GM12878 (cell line): ENCODE results near the gene LONP1. TPM values are rescaled to one million over a fixed set of nuclear protein-coding genes. Genes with fewer than 3 reads are reported as not detected.

Experiments
- ATAC-seq: fragments of 200-7000 bp; cut with Tn5 transposase; 3 replicates; pipeline ENCODE4 v1.9.1; 2020; ENCODE audit warnings: mild to moderate bottlenecking, moderate library complexity
- BruUV-seq: library from RNA; stranded (reverse); fragments of 400-500 nt; replicated peaks from 2 replicates; lab custom pipeline; 2021; lab: Mats Ljungman, UMichigan
- CTCF ChIA-PET: fragments of 300-600 bp; sonication (Branson Sonifier 250); formaldehyde crosslinking; extraction: SDS; loops from one replicate; lab custom pipeline; 2021; ENCODE audit warnings: inconsistent platforms; lab: Yijun Ruan, JAX
- POLR2A ChIA-PET: fragments of 350-600 bp; formaldehyde crosslinking; extraction: SDS; loops from one replicate; lab custom pipeline; 2021; ENCODE audit warnings: inconsistent platforms; lab: Charles Lee
- RAD21 ChIA-PET: fragments of 300-600 bp; sonication (Branson Sonifier 250); formaldehyde crosslinking; loops from one replicate; lab custom pipeline; 2023; ENCODE audit warnings: antibody characterized with exemption; ENCODE audit not compliant: unreplicated experiment; lab: Charles Lee
- SMC1A ChIA-PET: fragments of 300-600 bp; sonication (Branson Sonifier 250); formaldehyde crosslinking; loops from one replicate; lab custom pipeline; 2023; ENCODE audit not compliant: unreplicated experiment, uncharacterized antibody; lab: Charles Lee
- DNase-seq: peaks from one replicate; pipeline ENCODE4 v3.0.0-alpha.2; 2011; ENCODE audit warnings: low read depth, low spot score
- FAIRE-seq: peaks from 3 replicates; lab custom pipeline; 2011; peaks lifted over from hg19 to GRCh38; lab: Jason Lieb, UNC
- H2AFZ ChIP-seq: 2 replicates; pipeline ENCODE4 v1.6.0; 2011; ENCODE audit warnings: low read depth, low read length, control low read depth; ENCODE audit not compliant: control insufficient read depth
- H3K27ac ChIP-seq: 2 replicates; pipeline ENCODE4 v1.5.1; 2011; ENCODE audit warnings: control low read depth; ENCODE audit not compliant: control insufficient read depth, insufficient read depth
- H3K27me3 ChIP-seq, 2 experiments: replicated peaks in 1 of 2; 2 replicates each; pipeline versions ENCODE4 v1.6.0 to v1.6.1; 2011; ENCODE audit warnings: low read length in 1 of 2; ENCODE audit not compliant: control insufficient read depth in 2 of 2, insufficient read depth in 2 of 2
- H3K36me3 ChIP-seq, 2 experiments: 2 replicates each; pipeline ENCODE4 v1.5.1; 2011; ENCODE audit warnings: low read length in 1 of 2; ENCODE audit not compliant: control insufficient read depth in 2 of 2, insufficient read depth in 2 of 2
- H3K4me1 ChIP-seq: 2 replicates; pipeline ENCODE4 v1.6.1; 2011; ENCODE audit warnings: mild to moderate bottlenecking, low read length, moderate library complexity, mixed read lengths; ENCODE audit not compliant: control insufficient read depth, insufficient read depth
- H3K4me2 ChIP-seq: 2 replicates; pipeline ENCODE4 v1.6.0; 2011; ENCODE audit warnings: control low read depth; ENCODE audit not compliant: control insufficient read depth, insufficient read depth
- H3K4me3 ChIP-seq: fragments of 200-600 bp; sonication (generic); 2 replicates; pipeline ENCODE4 v1.5.1; 2016
- H3K79me2 ChIP-seq: 2 replicates; pipeline ENCODE4 v1.6.0; 2011; ENCODE audit warnings: low read length; ENCODE audit not compliant: control insufficient read depth, insufficient read depth
- H3K9ac ChIP-seq: 2 replicates; pipeline ENCODE4 v1.8.0; 2011; ENCODE audit warnings: low read length, control low read depth, mixed read lengths; ENCODE audit not compliant: control insufficient read depth, insufficient read depth
- H3K9me3 ChIP-seq: replicated peaks from 3 replicates; pipeline ENCODE4 v1.5.1; 2011; ENCODE audit warnings: mild to moderate bottlenecking, low read length; ENCODE audit not compliant: control insufficient read depth, insufficient read depth
- H4K20me1 ChIP-seq: 2 replicates; pipeline ENCODE4 v1.6.0; 2011; ENCODE audit not compliant: control insufficient read depth, insufficient read depth
- HDAC6 ChIP-seq: fragments of 200-600 bp; sonication (generic); IDR thresholded peaks from one replicate; pipeline ENCODE4 v1.8.0; 2017; ENCODE audit warnings: antibody characterized with exemption; ENCODE audit not compliant: unreplicated experiment
- NKRF ChIP-seq: fragments of 450-650 bp; conservative IDR thresholded peaks from 2 replicates; pipeline ENCODE4 v1.6.1; 2017; ENCODE audit warnings: mild to moderate bottlenecking, moderate library complexity
- PAX5 ChIP-seq: IDR thresholded peaks from 2 replicates; pipeline ENCODE4 v1.6.1; 2011; ENCODE audit warnings: low read depth, low read length, borderline replicate concordance
- POLR2A ChIP-seq: IDR thresholded peaks from 2 replicates; pipeline ENCODE4 v1.6.1; 2011; ENCODE audit warnings: low read depth, mild to moderate bottlenecking, low read length
- POLR2AphosphoS2 ChIP-seq: IDR thresholded peaks from 2 replicates; pipeline ENCODE4 v1.6.1; 2011; ENCODE audit warnings: low read depth, mild to moderate bottlenecking, low read length, improper control_type of control experiment, moderate library complexity
- WGBS: methylation state at CpG from one replicate; pipeline ENCODE4 v1.1.6; 2016; ENCODE audit warnings: low lambda C conversion rate; ENCODE audit not compliant: insufficient replicate concordance, insufficient coverage; ENCODE audit errors: missing lambda C conversion rate; 5-methylcytosine and 5-hydroxymethylcytosine counted together
- in situ Hi-C: fragments of 300-500 bp; cut with MboI; formaldehyde crosslinking; loops from 9 replicates; pipeline ENCODE4 v1.14.3; 2018; ENCODE audit warnings: mixed read lengths
- intact Hi-C: fragments of 100-400 bp; cut with micrococcal nuclease; formaldehyde crosslinking; loops from one replicate; pipeline ENCODE4 v1.14.2; 2022; ENCODE audit not compliant: unreplicated experiment
- polyA plus RNA-seq, 11 experiments: library from polyadenylated mRNA; depleted of rRNA in 4 of 11; unstranded in 6 of 11; stranded (reverse) in 5 of 11; fragments of >200 nt; fragmentation: Nextera tagmentation in 4 of 11; fragmentation: Illumina TruSeq in 1 of 11; extraction: Ambion mirVana in 4 of 11; extraction: Trizol in 1 of 11; gene quantifications; 1 replicate in 1 of 11; 2 replicates in 10 of 11; pipeline versions ENCODE4 v1.2.1 to v1.2.3, GENCODE V29; 2011 to 2016; ENCODE audit warnings: inconsistent platforms in 2 of 11, missing spikeins in 2 of 11, low read depth in 1 of 11
- total RNA-seq, 4 experiments: library from RNA; depleted of rRNA in 3 of 4; stranded (reverse); fragments of >200 nt in 3 of 4; fragmentation: Illumina TruSeq in 1 of 4; extraction: Trizol in 1 of 4; gene quantifications; 2 replicates each; pipeline versions ENCODE4 v1.2.1 to v1.2.3, GENCODE V29; 2013 to 2021

Gene LONP1
- total and polyA plus RNA-seq, 10 of the 15 experiments (the other 5 are each of a cell fraction or from before 2014, with no cell fraction given) = 0.61 to 136 (median 59.5) TPM

GRCh38 chr19:5706876-5707573 lies 12.9 kb downstream of the LONP1 start:
- BruUV-seq = no TSS peak
- WGBS = 96% methylated on average over 35 of the region's 35 CpGs
- CTCF ChIA-PET = interaction anchor here (1.2 kb wide), 1 partner anchor 18 kb away, joined by 3 read pairs; no protein-coding TSS in a partner anchor
- ATAC-seq (no peak), FAIRE-seq (no peak)
- H3K9ac ChIP-seq = no peak overlapping the region
- no peaks in the 10 kb centered on the region for H4K20me1 ChIP-seq
- no peak overlapping the region for H2AFZ ChIP-seq
- no peak for TF ChIP-seq PAX5
- no peak for TF ChIP-seq HDAC6
- peak; percentile 7; the same call in 1 of the 2 replicates for TF ChIP-seq POLR2AphosphoS2
- peak; percentile 36; the same call in 1 of the 2 replicates for TF ChIP-seq POLR2A
- no peak for TF ChIP-seq NKRF
- TF ChIP-seq, all 136 proteins: peak for 2
- SMC1A ChIA-PET = interaction anchor here (0.6 kb wide), 1 partner anchor 1604 kb away, joined by 3 read pairs; no protein-coding TSS in a partner anchor
- Histone ChIP-seq H3K36me3 (peaks cover 29 to 47% of the 10 kb centered on the region in 2 experiments), H3K79me2 (no peaks in the 10 kb centered on the region), H3K27ac (no peak overlapping the region), H3K27me3 (no peaks in the 10 kb centered on the region), H3K4me1 (no peaks in the 10 kb centered on the region), H3K4me2 (no peak overlapping the region), H3K4me3 (no peak overlapping the region), H3K9me3 (no peaks in the 10 kb centered on the region; the same call in 2 of the 3 replicates)
- RAD21 ChIA-PET = no interaction called here
- in situ Hi-C loops = no loop called here
- intact Hi-C loops = no loop called here
- POLR2A ChIA-PET = no interaction called here
- no peak for DNase-seq
